HepG2 (cell line): ENCODE measurements around the gene TNKS1BP1. TPM values are rescaled to one million over a fixed set of nuclear protein-coding genes. Genes with fewer than 3 reads are reported as not detected.

Experiments
- ATAC-seq: fragments of 200-7000 bp; cut with Tn5 transposase; 3 replicates; pipeline ENCODE4 v1.9.1; 2020; ENCODE audit warnings: mild to moderate bottlenecking, moderate library complexity
- BruUV-seq: library from RNA; stranded (reverse); fragments of 400-500 nt; replicated peaks from 2 replicates; lab custom pipeline; 2021; lab: Mats Ljungman, UMichigan
- CTCF ChIA-PET: fragments of 300-600 bp; formaldehyde crosslinking; extraction: SDS; loops from one replicate; lab custom pipeline; 2021; ENCODE audit warnings: low total read pairs, inconsistent platforms, low intra/inter-chr PET ratio; lab: Yijun Ruan, JAX
- POLR2A ChIA-PET: fragments of 350-600 bp; sonication (Branson Sonifier 250); formaldehyde crosslinking; loops from one replicate; lab custom pipeline; 2020; ENCODE audit warnings: antibody characterized with exemption, inconsistent platforms; lab: Yijun Ruan, JAX
- DNase-seq: peaks from one replicate; pipeline ENCODE4 v3.0.0-alpha.2; 2015; ENCODE audit warnings: low spot score
- FAIRE-seq: peaks from 3 replicates; lab custom pipeline; 2011; peaks lifted over from hg19 to GRCh38; lab: Jason Lieb, UNC
- H2AFZ ChIP-seq: one replicate; pipeline ENCODE4 v1.6.1; 2011; ENCODE audit warnings: low read length, inconsistent platforms
- H3K27ac ChIP-seq: fragments of 300-600 bp; 3 replicates; pipeline ENCODE4 v1.8.0; 2011; ENCODE audit warnings: mixed run types, mild to moderate bottlenecking, mixed read lengths, low read length, inconsistent platforms; ENCODE audit not compliant: insufficient read depth; ENCODE audit errors: extremely low read length
- H3K27me3 ChIP-seq, 2 experiments: fragments of 200-600 bp in 1 of 2; 2 replicates in 1 of 2; 3 replicates in 1 of 2; pipeline versions ENCODE4 v1.6.0 to v1.8.0; 2011; ENCODE audit warnings: low read length in 2 of 2, mild to moderate bottlenecking in 2 of 2, moderate library complexity in 2 of 2, inconsistent platforms in 1 of 2; ENCODE audit not compliant: insufficient read depth in 2 of 2, control insufficient read depth in 1 of 2
- H3K36me3 ChIP-seq, 2 experiments: fragments of 200-600 bp in 1 of 2; replicated peaks in 1 of 2; 2 replicates in 1 of 2; 3 replicates in 1 of 2; pipeline versions ENCODE4 v1.5.1 to v1.8.0; 2011; ENCODE audit warnings: low read length in 2 of 2, inconsistent platforms in 1 of 2; ENCODE audit not compliant: insufficient read depth in 2 of 2, control insufficient read depth in 1 of 2
- H3K4me1 ChIP-seq: 2 replicates; pipeline ENCODE4 v1.5.1; 2012; ENCODE audit warnings: low read length, inconsistent platforms; ENCODE audit not compliant: insufficient read depth
- H3K4me2 ChIP-seq: 2 replicates; pipeline ENCODE4 v1.6.0; 2011; ENCODE audit warnings: low read depth, low read length, inconsistent platforms
- H3K4me3 ChIP-seq, 3 experiments: fragments of 200-600 bp in 1 of 3; sonication (generic), shearing (Covaris generic) in 1 of 3; replicated peaks in 1 of 3; 2 replicates each; pipeline ENCODE4 v1.5.1; 2011 to 2016; ENCODE audit warnings: low read length in 3 of 3, inconsistent platforms in 2 of 3, low read depth in 2 of 3, mild to moderate bottlenecking in 2 of 3, control low read depth in 1 of 3, mixed read lengths in 1 of 3; ENCODE audit not compliant: insufficient read depth in 1 of 3
- H3K79me2 ChIP-seq: one replicate; pipeline ENCODE4 v1.6.1; 2011; ENCODE audit warnings: low read length, inconsistent platforms; ENCODE audit not compliant: insufficient read depth
- H3K9ac ChIP-seq: 2 replicates; pipeline ENCODE4 v1.6.0; 2011; ENCODE audit warnings: mild to moderate bottlenecking, low read depth, low read length, inconsistent platforms; ENCODE audit not compliant: insufficient read depth
- H3K9me3 ChIP-seq: 2 replicates; pipeline ENCODE4 v1.5.1; 2012; ENCODE audit warnings: mild to moderate bottlenecking, low read length
- H4K20me1 ChIP-seq: 2 replicates; pipeline ENCODE4 v1.6.0; 2011; ENCODE audit warnings: inconsistent platforms, mild to moderate bottlenecking, low read length, moderate library complexity; ENCODE audit not compliant: insufficient read depth
- KAT2B ChIP-seq: fragments of 150-350 bp; IDR thresholded peaks from 2 replicates; pipeline ENCODE4 v1.6.1; 2014; ENCODE audit warnings: low read depth, low read length, borderline replicate concordance
- PITX1 ChIP-seq: sonication (generic); formaldehyde crosslinking; IDR thresholded peaks from 2 replicates; pipeline ENCODE4 v1.5.1; 2020; ENCODE audit warnings: mild to moderate bottlenecking, missing genetic modification reagents
- SMAD1 ChIP-seq: sonication (generic); formaldehyde crosslinking; IDR thresholded peaks from 2 replicates; pipeline ENCODE4 v1.4.0; 2020; ENCODE audit warnings: missing genetic modification reagents, low read depth, mild to moderate bottlenecking, borderline replicate concordance
- ZFP36 ChIP-seq: fragments of 150-350 bp; IDR thresholded peaks from 2 replicates; pipeline ENCODE4 v1.6.1; 2018; ENCODE audit warnings: borderline replicate concordance, low read length, low read depth; ENCODE audit not compliant: partially characterized antibody
- ZMYM4 ChIP-seq: sonication (generic); formaldehyde crosslinking; IDR thresholded peaks from 2 replicates; pipeline ENCODE4 v1.8.1; 2023; ENCODE audit warnings: mild to moderate bottlenecking, missing genetic modification reagents
- ZNF280B ChIP-seq: sonication (generic); formaldehyde crosslinking; IDR thresholded peaks from 2 replicates; pipeline ENCODE4 v1.5.0; 2020; ENCODE audit warnings: missing genetic modification reagents, mild to moderate bottlenecking, borderline replicate concordance
- ZNF629 ChIP-seq: sonication (generic); formaldehyde crosslinking; conservative IDR thresholded peaks from 2 replicates; pipeline ENCODE4 v1.5.0; 2020; ENCODE audit warnings: missing genetic modification reagents
- ZNF710 ChIP-seq: sonication (generic); formaldehyde crosslinking; IDR thresholded peaks from 2 replicates; pipeline ENCODE4 v1.5.0; 2020; ENCODE audit warnings: mild to moderate bottlenecking, missing genetic modification reagents, borderline replicate concordance
- whole genome bisulfite sequencing: methylation state at CpG from one replicate; pipeline ENCODE4 v1.1.6; 2017; ENCODE audit warnings: low lambda C conversion rate; 5-methylcytosine and 5-hydroxymethylcytosine counted together
- in situ Hi-C: cut with HindIII; loops from 2 replicates; pipeline ENCODE4 v1.10.0; 2017; ENCODE audit warnings: low pct_unique_long_range_greater_than_20kb; ENCODE audit not compliant: extremely low pct_ligation_motif_present
- intact Hi-C: fragments of 100-400 bp; cut with micrococcal nuclease; formaldehyde crosslinking; loops from one replicate; pipeline ENCODE4 v1.10.0; 2022; ENCODE audit not compliant: unreplicated experiment
- polyA plus RNA-seq, 8 experiments: library from polyadenylated mRNA; depleted of rRNA in 3 of 8; stranded (reverse) in 7 of 8; unstranded in 1 of 8; fragments of >200 nt; fragmentation: Illumina TruSeq in 4 of 8; extraction: Trizol in 4 of 8; gene quantifications; 2 replicates each; pipeline versions ENCODE4 v1.2.1 to v1.2.3, GENCODE V29; 2011 to 2016; ENCODE audit warnings: low read depth in 4 of 8, missing spikeins in 1 of 8, mixed read lengths in 1 of 8; ENCODE audit not compliant: insufficient read depth in 1 of 8
- total RNA-seq, 5 experiments: library from RNA; depleted of rRNA; stranded (reverse); fragments of >200 nt; fragmentation: Illumina TruSeq; extraction: Trizol; gene quantifications; 2 replicates each; pipeline ENCODE4 v1.2.3, GENCODE V29; 2016; ENCODE audit warnings: low read depth in 1 of 5

The TNKS1BP1 gene
- total and polyA plus RNA-seq, 2 of the 13 experiments (the other 11 are each of a cell fraction or from before 2014, with no cell fraction given) = 13.7 to 15.0 TPM

DNA sequence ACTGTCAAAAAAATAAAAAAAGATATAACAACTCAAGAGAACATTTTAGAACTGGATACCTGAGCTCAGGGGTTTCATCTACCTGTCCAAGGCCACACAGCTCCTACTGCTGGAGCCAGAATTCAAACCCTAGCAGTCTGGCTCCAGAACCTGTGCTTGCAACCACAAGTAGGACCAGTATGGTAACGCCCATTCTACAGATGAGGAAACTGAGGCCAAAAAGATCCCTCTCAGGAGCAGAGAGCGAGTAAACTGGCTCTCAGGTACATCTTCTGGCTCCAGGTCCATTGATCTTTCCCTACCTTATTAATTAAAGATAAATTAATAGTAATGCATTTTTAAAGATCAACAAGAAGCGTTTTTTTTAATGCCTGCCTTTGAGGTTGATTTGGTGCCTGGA lies 32.6 kb upstream of the TNKS1BP1 start:
- CTCF ChIA-PET = no interaction called here

More for the DNA sequence above, 32.6 kb upstream of the TNKS1BP1 start:
- ATAC-seq (no peak), FAIRE-seq (no peak), DNase-seq (no peak)
- H3K36me3 ChIP-seq = no peaks in the 10 kb centered on the region
- in situ Hi-C loops (loop anchor here (10.0 kb wide), 1 partner anchor 513 kb away; no protein-coding TSS in a partner anchor), intact Hi-C loops (no loop called here)
- no peaks in the 10 kb centered on the region for H3K79me2 ChIP-seq
- WGBS = 14% methylated on average over 3 of the region's 3 CpGs
- no peak overlapping the region for H3K4me2 ChIP-seq
- no peak overlapping the region for H3K9ac ChIP-seq
- no peak overlapping the region for H3K4me3 ChIP-seq
- BruUV-seq = no TSS peak
- H3K4me1 ChIP-seq = peaks cover 15% of the 10 kb centered on the region
- H3K27me3 ChIP-seq = peaks cover 0 to 8% of the 10 kb centered on the region in 2 experiments; a peak in 2 of 5 replicates
- POLR2A ChIA-PET = no interaction called here
- TF ChIP-seq PITX1 = no peak
- TF ChIP-seq ZFP36 = no peak
- no peak for TF ChIP-seq ZNF710 (CRISPR knock-in tag)
- TF ChIP-seq ZMYM4 = no peak
- no peak for TF ChIP-seq KAT2B
- TF ChIP-seq SMAD1 = no peak
- no peak for TF ChIP-seq ZNF280B (CRISPR knock-in tag)
- peak; percentile 81 for TF ChIP-seq ZNF629
- H4K20me1 ChIP-seq = no peaks in the 10 kb centered on the region
- no peak overlapping the region for H3K27ac ChIP-seq
- H2AFZ ChIP-seq = no peak overlapping the region
- H3K9me3 ChIP-seq = no peaks in the 10 kb centered on the region
